Measurements from ENCODE around the gene COL20A1.

The COL20A1 gene

GRCh38 chr20:63254606-63255384, 38.2 kb upstream of the COL20A1 start:
- H3K4me1 ChIP-seq (ENCODE audit: control insufficient read depth, insufficient read depth, low read depth, low read length), result peaks cover 58% of the 10 kb centered on the region
- H3K4me3 ChIP-seq (ENCODE audit: insufficient read depth in 1 of 2, low read depth in 1 of 2, low read length in 2 of 2), result peak overlapping the region in 1 of 2 experiments; percentile 78
- peaks cover 0 to 44% of the 10 kb centered on the region in 2 experiments for H3K36me3 ChIP-seq (ENCODE audit: control insufficient read depth in 1 of 2, insufficient read depth in 2 of 2, low read depth in 1 of 2, low read length in 2 of 2)
- no peak overlapping the region for H3K4ac ChIP-seq (ENCODE audit: low read depth in 1 of 2, low read length in 2 of 2)
- no peaks in the 10 kb centered on the region for H3K9me3 ChIP-seq (ENCODE audit: control insufficient read depth, low read length)
- no peak overlapping the region for H2BK5ac ChIP-seq (ENCODE audit: low read depth, low read length, poor library complexity, severe bottlenecking)
- H3K4me2 ChIP-seq (ENCODE audit: low read length, poor library complexity, severe bottlenecking), result peak overlapping the region; percentile 87
- H3K18ac ChIP-seq (ENCODE audit: low read depth in 1 of 2, low read length in 2 of 2), result no peak overlapping the region
- H4K8ac ChIP-seq (ENCODE audit: low read length), result no peak overlapping the region
- no peak overlapping the region for H3K14ac ChIP-seq (ENCODE audit: low read length in 2 of 2)
- DNase-seq, result no peak
- no peak overlapping the region for H3K9ac ChIP-seq (ENCODE audit: low read length)
- H3K23ac ChIP-seq (ENCODE audit: low read length in 2 of 2), result no peak overlapping the region
- peaks cover 19 to 86% of the 10 kb centered on the region in 2 experiments for H3K27me3 ChIP-seq (ENCODE audit: control insufficient read depth in 1 of 2, insufficient read depth in 1 of 2, low read length in 2 of 2)
- H2BK15ac ChIP-seq (ENCODE audit: low read depth, poor library complexity, severe bottlenecking), result no peak overlapping the region
- peaks cover 12% of the 10 kb centered on the region for H3K79me1 ChIP-seq (replicated peaks; ENCODE audit: low read length, poor library complexity, severe bottlenecking)
- no peak overlapping the region for H2BK12ac ChIP-seq (ENCODE audit: low read length in 2 of 2)
- WGBS, result 7% methylated on average over 56 of the region's 56 CpGs
- no peak overlapping the region for H2AK5ac ChIP-seq (ENCODE audit: low read length, severe bottlenecking)
- H4K91ac ChIP-seq (ENCODE audit: low read length), result no peak overlapping the region
- no peak overlapping the region for H2AFZ ChIP-seq (ENCODE audit: low read depth, low read length)
- H2BK120ac ChIP-seq (ENCODE audit: low read depth, low read length), result no peak overlapping the region
- H3K27ac ChIP-seq (ENCODE audit: low read length, poor library complexity, severe bottlenecking), result no peak overlapping the region

- Histone ChIP-seq H2BK12ac (ENCODE audit: low read length in 2 of 2) (no peak overlapping the region), H3K4me3 (ENCODE audit: insufficient read depth in 1 of 2, low read depth in 1 of 2, low read length in 2 of 2) (no peak overlapping the region), H3K14ac (ENCODE audit: low read length in 2 of 2) (no peak overlapping the region), H4K8ac (ENCODE audit: low read length) (no peak overlapping the region), H3K4me2 (ENCODE audit: low read length, poor library complexity, severe bottlenecking) (no peak overlapping the region), H2AFZ (ENCODE audit: low read depth, low read length) (no peak overlapping the region), H3K9ac (ENCODE audit: low read length) (no peak overlapping the region), H3K23ac (ENCODE audit: low read length in 2 of 2) (no peak overlapping the region), H2AK5ac (ENCODE audit: low read length, severe bottlenecking) (no peak overlapping the region), H3K9me3 (ENCODE audit: control insufficient read depth, low read length) (no peaks in the 10 kb centered on the region), H2BK120ac (ENCODE audit: low read depth, low read length) (no peak overlapping the region), H2BK15ac (ENCODE audit: low read depth, poor library complexity, severe bottlenecking) (no peak overlapping the region), H4K91ac (ENCODE audit: low read length) (no peak overlapping the region), H3K79me1 (replicated peaks; ENCODE audit: low read length, poor library complexity, severe bottlenecking) (peaks cover 7% of the 10 kb centered on the region), H3K27me3 (ENCODE audit: control insufficient read depth in 1 of 2, insufficient read depth in 1 of 2, low read length in 2 of 2) (peaks cover 26 to 88% of the 10 kb centered on the region in 2 experiments), H3K18ac (ENCODE audit: low read depth in 1 of 2, low read length in 2 of 2) (peak overlapping the region in 1 of 2 experiments; percentile 11), H3K4me1 (ENCODE audit: control insufficient read depth, insufficient read depth, low read depth, low read length) (peaks cover 58% of the 10 kb centered on the region), H3K27ac (ENCODE audit: low read length, poor library complexity, severe bottlenecking) (no peak overlapping the region), H3K4ac (ENCODE audit: low read depth in 1 of 2, low read length in 2 of 2) (no peak overlapping the region), H2BK5ac (ENCODE audit: low read depth, low read length, poor library complexity, severe bottlenecking) (no peak overlapping the region), H3K36me3 (ENCODE audit: control insufficient read depth in 1 of 2, insufficient read depth in 2 of 2, low read depth in 1 of 2, low read length in 2 of 2) (peaks cover 0 to 38% of the 10 kb centered on the region in 2 experiments)
- DNase-seq, result no peak
- WGBS, result 70% methylated on average over 31 of the region's 31 CpGs
These were observed 36.9 kb upstream of the COL20A1 start for GRCh38 chr20:63255931-63256704.

GRCh38 chr20:63256954-63257353, 36.0 kb upstream of the COL20A1 start:
- peaks cover 4% of the 10 kb centered on the region for H3K79me1 ChIP-seq (replicated peaks; ENCODE audit: low read length, poor library complexity, severe bottlenecking)
- peaks cover 0 to 38% of the 10 kb centered on the region in 2 experiments for H3K36me3 ChIP-seq (ENCODE audit: control insufficient read depth in 1 of 2, insufficient read depth in 2 of 2, low read depth in 1 of 2, low read length in 2 of 2)
- H3K23ac ChIP-seq (ENCODE audit: low read length in 2 of 2), result no peak overlapping the region
- 94% methylated on average over 4 of the region's 4 CpGs for WGBS
- no peak overlapping the region for H2BK12ac ChIP-seq (ENCODE audit: low read length in 2 of 2)
- peak overlapping the region in 1 of 2 experiments; percentile 9 for H3K14ac ChIP-seq (ENCODE audit: low read length in 2 of 2)
- peaks cover 63% of the 10 kb centered on the region for H3K4me1 ChIP-seq (ENCODE audit: control insufficient read depth, insufficient read depth, low read depth, low read length)
- no peak overlapping the region for H2BK15ac ChIP-seq (ENCODE audit: low read depth, poor library complexity, severe bottlenecking)
- no peak overlapping the region for H2AK5ac ChIP-seq (ENCODE audit: low read length, severe bottlenecking)
- H3K27ac ChIP-seq (ENCODE audit: low read length, poor library complexity, severe bottlenecking), result no peak overlapping the region
- H3K9me3 ChIP-seq (ENCODE audit: control insufficient read depth, low read length), result no peaks in the 10 kb centered on the region
- no peak overlapping the region for H3K4me3 ChIP-seq (ENCODE audit: insufficient read depth in 1 of 2, low read depth in 1 of 2, low read length in 2 of 2)
- no peak overlapping the region for H3K18ac ChIP-seq (ENCODE audit: low read depth in 1 of 2, low read length in 2 of 2)
- no peak overlapping the region for H3K4ac ChIP-seq (ENCODE audit: low read depth in 1 of 2, low read length in 2 of 2)
- peak overlapping the region; percentile 63 for H4K91ac ChIP-seq (ENCODE audit: low read length)
- H3K27me3 ChIP-seq (ENCODE audit: control insufficient read depth in 1 of 2, insufficient read depth in 1 of 2, low read length in 2 of 2), result peaks cover 25 to 93% of the 10 kb centered on the region in 2 experiments
- no peak overlapping the region for H3K9ac ChIP-seq (ENCODE audit: low read length)
- DNase-seq, result no peak
- H2BK120ac ChIP-seq (ENCODE audit: low read depth, low read length), result no peak overlapping the region
- no peak overlapping the region for H3K4me2 ChIP-seq (ENCODE audit: low read length, poor library complexity, severe bottlenecking)
- no peak overlapping the region for H2AFZ ChIP-seq (ENCODE audit: low read depth, low read length)
- H4K8ac ChIP-seq (ENCODE audit: low read length), result no peak overlapping the region
- H2BK5ac ChIP-seq (ENCODE audit: low read depth, low read length, poor library complexity, severe bottlenecking), result no peak overlapping the region

GRCh38 chr20:63257629-63258028, 35.4 kb upstream of the COL20A1 start:
- Histone ChIP-seq H3K4ac (ENCODE audit: low read depth in 1 of 2, low read length in 2 of 2) (no peak overlapping the region), H3K4me3 (ENCODE audit: insufficient read depth in 1 of 2, low read depth in 1 of 2, low read length in 2 of 2) (no peak overlapping the region), H3K18ac (ENCODE audit: low read depth in 1 of 2, low read length in 2 of 2) (no peak overlapping the region), H2BK120ac (ENCODE audit: low read depth, low read length) (no peak overlapping the region), H2BK5ac (ENCODE audit: low read depth, low read length, poor library complexity, severe bottlenecking) (no peak overlapping the region), H3K23ac (ENCODE audit: low read length in 2 of 2) (no peak overlapping the region), H3K36me3 (ENCODE audit: control insufficient read depth in 1 of 2, insufficient read depth in 2 of 2, low read depth in 1 of 2, low read length in 2 of 2) (peaks cover 0 to 38% of the 10 kb centered on the region in 2 experiments), H3K79me1 (replicated peaks; ENCODE audit: low read length, poor library complexity, severe bottlenecking) (peaks cover 4% of the 10 kb centered on the region), H3K4me2 (ENCODE audit: low read length, poor library complexity, severe bottlenecking) (no peak overlapping the region), H3K27me3 (ENCODE audit: control insufficient read depth in 1 of 2, insufficient read depth in 1 of 2, low read length in 2 of 2) (peaks cover 19 to 91% of the 10 kb centered on the region in 2 experiments), H3K4me1 (ENCODE audit: control insufficient read depth, insufficient read depth, low read depth, low read length) (peaks cover 61% of the 10 kb centered on the region), H4K91ac (ENCODE audit: low read length) (no peak overlapping the region), H2AFZ (ENCODE audit: low read depth, low read length) (no peak overlapping the region), H3K9ac (ENCODE audit: low read length) (no peak overlapping the region), H3K9me3 (ENCODE audit: control insufficient read depth, low read length) (no peaks in the 10 kb centered on the region), H2BK15ac (ENCODE audit: low read depth, poor library complexity, severe bottlenecking) (no peak overlapping the region), H3K14ac (ENCODE audit: low read length in 2 of 2) (no peak overlapping the region), H2BK12ac (ENCODE audit: low read length in 2 of 2) (no peak overlapping the region), H3K27ac (ENCODE audit: low read length, poor library complexity, severe bottlenecking) (no peak overlapping the region), H4K8ac (ENCODE audit: low read length) (no peak overlapping the region), H2AK5ac (ENCODE audit: low read length, severe bottlenecking) (no peak overlapping the region)
- WGBS, result 92% methylated on average over 10 of the region's 13 CpGs
- DNase-seq, result no peak

All from mesenchymal stem cell (in vitro differentiated cells and primary cell).